GM12878 (cell line): ENCODE measurements around the gene ABHD2. TPM values are rescaled to one million over a fixed set of nuclear protein-coding genes. Genes with fewer than 3 reads are reported as not detected.
A peak's percentile ranks its signal among the peaks of the same experiment; 100 is the strongest.

Source experiments
- ATAC-seq: fragments of 200-7000 bp; cut with Tn5 transposase; 3 replicates; pipeline ENCODE4 v1.9.1; 2020; ENCODE audit warnings: mild to moderate bottlenecking, moderate library complexity
- BruUV-seq: library from RNA; stranded (reverse); fragments of 400-500 nt; replicated peaks from 2 replicates; lab custom pipeline; 2021; lab: Mats Ljungman, UMichigan
- CTCF ChIA-PET: fragments of 300-600 bp; sonication (Branson Sonifier 250); formaldehyde crosslinking; extraction: SDS; loops from one replicate; lab custom pipeline; 2021; ENCODE audit warnings: inconsistent platforms; lab: Yijun Ruan, JAX
- POLR2A ChIA-PET: fragments of 350-600 bp; formaldehyde crosslinking; extraction: SDS; loops from one replicate; lab custom pipeline; 2021; ENCODE audit warnings: inconsistent platforms; lab: Charles Lee
- RAD21 ChIA-PET: fragments of 300-600 bp; sonication (Branson Sonifier 250); formaldehyde crosslinking; loops from one replicate; lab custom pipeline; 2023; ENCODE audit warnings: antibody characterized with exemption; ENCODE audit not compliant: unreplicated experiment; lab: Charles Lee
- SMC1A ChIA-PET: fragments of 300-600 bp; sonication (Branson Sonifier 250); formaldehyde crosslinking; loops from one replicate; lab custom pipeline; 2023; ENCODE audit not compliant: unreplicated experiment, uncharacterized antibody; lab: Charles Lee
- DNase-seq: peaks from one replicate; pipeline ENCODE4 v3.0.0-alpha.2; 2011; ENCODE audit warnings: low read depth, low spot score
- FAIRE-seq: peaks from 3 replicates; lab custom pipeline; 2011; peaks lifted over from hg19 to GRCh38; lab: Jason Lieb, UNC
- H2AFZ ChIP-seq: 2 replicates; pipeline ENCODE4 v1.6.0; 2011; ENCODE audit warnings: low read depth, low read length, control low read depth; ENCODE audit not compliant: control insufficient read depth
- H3K27ac ChIP-seq: 2 replicates; pipeline ENCODE4 v1.5.1; 2011; ENCODE audit warnings: control low read depth; ENCODE audit not compliant: control insufficient read depth, insufficient read depth
- H3K27me3 ChIP-seq, 2 experiments: replicated peaks in 1 of 2; 2 replicates each; pipeline versions ENCODE4 v1.6.0 to v1.6.1; 2011; ENCODE audit warnings: low read length in 1 of 2; ENCODE audit not compliant: control insufficient read depth in 2 of 2, insufficient read depth in 2 of 2
- H3K36me3 ChIP-seq, 2 experiments: 2 replicates each; pipeline ENCODE4 v1.5.1; 2011; ENCODE audit warnings: low read length in 1 of 2; ENCODE audit not compliant: control insufficient read depth in 2 of 2, insufficient read depth in 2 of 2
- H3K4me1 ChIP-seq: 2 replicates; pipeline ENCODE4 v1.6.1; 2011; ENCODE audit warnings: mild to moderate bottlenecking, low read length, moderate library complexity, mixed read lengths; ENCODE audit not compliant: control insufficient read depth, insufficient read depth
- H3K4me2 ChIP-seq: 2 replicates; pipeline ENCODE4 v1.6.0; 2011; ENCODE audit warnings: control low read depth; ENCODE audit not compliant: control insufficient read depth, insufficient read depth
- H3K4me3 ChIP-seq: fragments of 200-600 bp; sonication (generic); 2 replicates; pipeline ENCODE4 v1.5.1; 2016
- H3K79me2 ChIP-seq: 2 replicates; pipeline ENCODE4 v1.6.0; 2011; ENCODE audit warnings: low read length; ENCODE audit not compliant: control insufficient read depth, insufficient read depth
- H3K9ac ChIP-seq: 2 replicates; pipeline ENCODE4 v1.8.0; 2011; ENCODE audit warnings: low read length, control low read depth, mixed read lengths; ENCODE audit not compliant: control insufficient read depth, insufficient read depth
- H3K9me3 ChIP-seq: replicated peaks from 3 replicates; pipeline ENCODE4 v1.5.1; 2011; ENCODE audit warnings: mild to moderate bottlenecking, low read length; ENCODE audit not compliant: control insufficient read depth, insufficient read depth
- H4K20me1 ChIP-seq: 2 replicates; pipeline ENCODE4 v1.6.0; 2011; ENCODE audit not compliant: control insufficient read depth, insufficient read depth
- BACH1 ChIP-seq: fragments of 450-650 bp; IDR thresholded peaks from 2 replicates; pipeline ENCODE4 v1.6.1; 2017; ENCODE audit warnings: mild to moderate bottlenecking, borderline replicate concordance
- CBX3 ChIP-seq: fragments of 200-600 bp; sonication (generic); IDR thresholded peaks from 2 replicates; pipeline ENCODE4 v1.6.1; 2016; ENCODE audit warnings: low read depth, borderline replicate concordance
- RAD21 ChIP-seq: IDR thresholded peaks from 2 replicates; pipeline ENCODE4 v1.6.1; 2011; ENCODE audit warnings: mild to moderate bottlenecking, low read depth, low read length, moderate library complexity; ENCODE audit not compliant: insufficient read depth
- RAD51 ChIP-seq: fragments of 450-650 bp; IDR thresholded peaks from 2 replicates; pipeline ENCODE4 v1.6.1; 2016; ENCODE audit warnings: moderate library complexity, mild to moderate bottlenecking, inconsistent platforms
- SMAD1 ChIP-seq: fragments of 450-650 bp; IDR thresholded peaks from 2 replicates; pipeline ENCODE4 v1.6.1; 2018; ENCODE audit warnings: mild to moderate bottlenecking, low read depth; ENCODE audit not compliant: partially characterized antibody
- WGBS: methylation state at CpG from one replicate; pipeline ENCODE4 v1.1.6; 2016; ENCODE audit warnings: low lambda C conversion rate; ENCODE audit not compliant: insufficient replicate concordance, insufficient coverage; ENCODE audit errors: missing lambda C conversion rate; 5-methylcytosine and 5-hydroxymethylcytosine counted together
- in situ Hi-C: fragments of 300-500 bp; cut with MboI; formaldehyde crosslinking; loops from 9 replicates; pipeline ENCODE4 v1.14.3; 2018; ENCODE audit warnings: mixed read lengths
- intact Hi-C: fragments of 100-400 bp; cut with micrococcal nuclease; formaldehyde crosslinking; loops from one replicate; pipeline ENCODE4 v1.14.2; 2022; ENCODE audit not compliant: unreplicated experiment
- polyA plus RNA-seq, 11 experiments: library from polyadenylated mRNA; depleted of rRNA in 4 of 11; unstranded in 6 of 11; stranded (reverse) in 5 of 11; fragments of >200 nt; fragmentation: Nextera tagmentation in 4 of 11; fragmentation: Illumina TruSeq in 1 of 11; extraction: Ambion mirVana in 4 of 11; extraction: Trizol in 1 of 11; gene quantifications; 1 replicate in 1 of 11; 2 replicates in 10 of 11; pipeline versions ENCODE4 v1.2.1 to v1.2.3, GENCODE V29; 2011 to 2016; ENCODE audit warnings: inconsistent platforms in 2 of 11, missing spikeins in 2 of 11, low read depth in 1 of 11
- total RNA-seq, 4 experiments: library from RNA; depleted of rRNA in 3 of 4; stranded (reverse); fragments of >200 nt in 3 of 4; fragmentation: Illumina TruSeq in 1 of 4; extraction: Trizol in 1 of 4; gene quantifications; 2 replicates each; pipeline versions ENCODE4 v1.2.1 to v1.2.3, GENCODE V29; 2013 to 2021
- TF ChIP-seq, protein P1 (sequence below): fragments of 150-350 bp; IDR thresholded peaks from 2 replicates; pipeline ENCODE4 v1.6.1; 2016; ENCODE audit warnings: low read depth, low read length
- TF ChIP-seq, protein P2 (sequence below): IDR thresholded peaks from 2 replicates; pipeline ENCODE4 v1.6.1; 2011; ENCODE audit warnings: borderline replicate concordance, low read depth, mild to moderate bottlenecking, moderate library complexity, low read length; ENCODE audit not compliant: insufficient read depth, poor library complexity, severe bottlenecking
- TF ChIP-seq, protein P3 (sequence below): fragments of 150-350 bp; IDR thresholded peaks from 2 replicates; pipeline ENCODE4 v1.6.1; 2014; ENCODE audit warnings: mild to moderate bottlenecking, low read depth, low read length

ABHD2 gene
- total and polyA plus RNA-seq, 10 of the 15 experiments (the other 5 are each of a cell fraction or from before 2014, with no cell fraction given) = 1.2 to 33.6 (median 20.4) TPM

DNA sequence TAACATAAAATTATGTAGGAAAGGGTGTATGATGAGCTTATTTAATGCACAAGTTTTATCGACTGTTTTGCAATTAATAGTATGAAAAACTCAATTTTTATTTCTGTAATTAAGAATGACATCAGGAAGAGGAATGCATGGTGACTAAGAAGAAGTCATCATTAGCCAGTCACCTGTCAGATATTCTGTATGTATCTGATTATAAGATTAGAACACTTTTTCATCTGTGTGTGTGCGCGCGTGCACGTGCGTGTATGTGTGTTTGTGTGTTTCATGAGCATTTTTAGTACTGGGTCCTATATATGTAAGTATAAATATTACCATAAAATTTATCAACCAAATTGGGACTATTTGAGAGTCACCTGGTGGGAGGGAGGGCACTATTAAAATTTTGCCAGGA lies 5.0 kb upstream of the ABHD2 start:
- Histone ChIP-seq H3K79me2 (no peaks in the 10 kb centered on the region), H3K4me3 (no peak overlapping the region)
- RAD21 ChIA-PET = interaction anchor here (1.0 kb wide), 1 partner anchor 47 kb away, joined by 5 read pairs; no protein-coding TSS in a partner anchor
- TF ChIP-seq SMAD1 = no peak
- TF ChIP-seq RAD51 = no peak
- no peak for TF ChIP-seq CBX3
- TF ChIP-seq, protein P1, sequence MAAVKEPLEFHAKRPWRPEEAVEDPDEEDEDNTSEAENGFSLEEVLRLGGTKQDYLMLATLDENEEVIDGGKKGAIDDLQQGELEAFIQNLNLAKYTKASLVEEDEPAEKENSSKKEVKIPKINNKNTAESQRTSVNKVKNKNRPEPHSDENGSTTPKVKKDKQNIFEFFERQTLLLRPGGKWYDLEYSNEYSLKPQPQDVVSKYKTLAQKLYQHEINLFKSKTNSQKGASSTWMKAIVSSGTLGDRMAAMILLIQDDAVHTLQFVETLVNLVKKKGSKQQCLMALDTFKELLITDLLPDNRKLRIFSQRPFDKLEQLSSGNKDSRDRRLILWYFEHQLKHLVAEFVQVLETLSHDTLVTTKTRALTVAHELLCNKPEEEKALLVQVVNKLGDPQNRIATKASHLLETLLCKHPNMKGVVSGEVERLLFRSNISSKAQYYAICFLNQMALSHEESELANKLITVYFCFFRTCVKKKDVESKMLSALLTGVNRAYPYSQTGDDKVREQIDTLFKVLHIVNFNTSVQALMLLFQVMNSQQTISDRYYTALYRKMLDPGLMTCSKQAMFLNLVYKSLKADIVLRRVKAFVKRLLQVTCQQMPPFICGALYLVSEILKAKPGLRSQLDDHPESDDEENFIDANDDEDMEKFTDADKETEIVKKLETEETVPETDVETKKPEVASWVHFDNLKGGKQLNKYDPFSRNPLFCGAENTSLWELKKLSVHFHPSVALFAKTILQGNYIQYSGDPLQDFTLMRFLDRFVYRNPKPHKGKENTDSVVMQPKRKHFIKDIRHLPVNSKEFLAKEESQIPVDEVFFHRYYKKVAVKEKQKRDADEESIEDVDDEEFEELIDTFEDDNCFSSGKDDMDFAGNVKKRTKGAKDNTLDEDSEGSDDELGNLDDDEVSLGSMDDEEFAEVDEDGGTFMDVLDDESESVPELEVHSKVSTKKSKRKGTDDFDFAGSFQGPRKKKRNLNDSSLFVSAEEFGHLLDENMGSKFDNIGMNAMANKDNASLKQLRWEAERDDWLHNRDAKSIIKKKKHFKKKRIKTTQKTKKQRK = no peak
- TF ChIP-seq, protein P2, sequence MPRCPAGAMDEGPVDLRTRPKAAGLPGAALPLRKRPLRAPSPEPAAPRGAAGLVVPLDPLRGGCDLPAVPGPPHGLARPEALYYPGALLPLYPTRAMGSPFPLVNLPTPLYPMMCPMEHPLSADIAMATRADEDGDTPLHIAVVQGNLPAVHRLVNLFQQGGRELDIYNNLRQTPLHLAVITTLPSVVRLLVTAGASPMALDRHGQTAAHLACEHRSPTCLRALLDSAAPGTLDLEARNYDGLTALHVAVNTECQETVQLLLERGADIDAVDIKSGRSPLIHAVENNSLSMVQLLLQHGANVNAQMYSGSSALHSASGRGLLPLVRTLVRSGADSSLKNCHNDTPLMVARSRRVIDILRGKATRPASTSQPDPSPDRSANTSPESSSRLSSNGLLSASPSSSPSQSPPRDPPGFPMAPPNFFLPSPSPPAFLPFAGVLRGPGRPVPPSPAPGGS = peak; percentile 59
- TF ChIP-seq RAD21 = no peak
- TF ChIP-seq, protein P3, sequence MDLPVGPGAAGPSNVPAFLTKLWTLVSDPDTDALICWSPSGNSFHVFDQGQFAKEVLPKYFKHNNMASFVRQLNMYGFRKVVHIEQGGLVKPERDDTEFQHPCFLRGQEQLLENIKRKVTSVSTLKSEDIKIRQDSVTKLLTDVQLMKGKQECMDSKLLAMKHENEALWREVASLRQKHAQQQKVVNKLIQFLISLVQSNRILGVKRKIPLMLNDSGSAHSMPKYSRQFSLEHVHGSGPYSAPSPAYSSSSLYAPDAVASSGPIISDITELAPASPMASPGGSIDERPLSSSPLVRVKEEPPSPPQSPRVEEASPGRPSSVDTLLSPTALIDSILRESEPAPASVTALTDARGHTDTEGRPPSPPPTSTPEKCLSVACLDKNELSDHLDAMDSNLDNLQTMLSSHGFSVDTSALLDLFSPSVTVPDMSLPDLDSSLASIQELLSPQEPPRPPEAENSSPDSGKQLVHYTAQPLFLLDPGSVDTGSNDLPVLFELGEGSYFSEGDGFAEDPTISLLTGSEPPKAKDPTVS = no peak
- TF ChIP-seq BACH1 = no peak
- TF ChIP-seq, all 136 proteins: peak for 1
- FAIRE-seq (no peak), DNase-seq (no peak), ATAC-seq (no peak)
- H3K4me1 ChIP-seq = no peaks in the 10 kb centered on the region; the same call in 1 of the 2 replicates
- intact Hi-C loops (no loop called here), in situ Hi-C loops (no loop called here)
- H3K27me3 ChIP-seq = no peaks in the 10 kb centered on the region
- H4K20me1 ChIP-seq = no peaks in the 10 kb centered on the region
- H3K9ac ChIP-seq = no peak overlapping the region
- ChIA-PET POLR2A (no interaction called here), SMC1A (interaction anchor here (0.9 to 1.5 kb wide), 6 partner anchors 20 to 178 kb away, joined by 3 to 9 read pairs (median 3); no protein-coding TSS in a partner anchor), CTCF (interaction anchor here (1.0 to 1.5 kb wide), 5 partner anchors 26 to 95 kb away, joined by 3 to 8 read pairs (median 4); no protein-coding TSS in a partner anchor)
- H2AFZ ChIP-seq = no peak overlapping the region
- no peaks in the 10 kb centered on the region for H3K9me3 ChIP-seq
- 98% methylated on average over 6 of the region's 6 CpGs for WGBS
- no peak overlapping the region for H3K27ac ChIP-seq
- no peak overlapping the region for H3K4me2 ChIP-seq
- BruUV-seq = no TSS peak
- H3K36me3 ChIP-seq = no peaks in the 10 kb centered on the region
